Epithelial cell of proximal tubule (primary cell): ENCODE data around the gene DLGAP4. TPM values are rescaled to one million over a fixed set of nuclear protein-coding genes. Genes with fewer than 3 reads are reported as not detected.

Source experiments
- DNase-seq: peaks from one replicate; pipeline ENCODE4 v3.0.0-alpha.2; 2011; ENCODE audit warnings: low read depth
- H3K4me3 ChIP-seq: 2 replicates; pipeline ENCODE4 v1.5.1; 2011; ENCODE audit warnings: low read depth, mild to moderate bottlenecking, low read length
- CTCF ChIP-seq: conservative IDR thresholded peaks from 2 replicates; pipeline ENCODE4 v1.5.1; 2012; ENCODE audit warnings: low read depth, mild to moderate bottlenecking, low read length
- total RNA-seq: library from RNA; depleted of rRNA; stranded (reverse); fragments of >200 nt; gene quantifications from 2 replicates; pipeline ENCODE4 v1.2.3, GENCODE V29; 2015

DLGAP4 gene
- total RNA-seq, 1 donor from 2014 or later: 41.4 TPM

GRCh38 chr20:36335206-36335870, 29.2 kb downstream of the DLGAP4 start:
- TF ChIP-seq CTCF: no peak
- H3K4me3 ChIP-seq: no peak overlapping the region
- no peak for DNase-seq

- DNase-seq: no peak
- no peak overlapping the region for H3K4me3 ChIP-seq
These were observed 30.1 kb downstream of the DLGAP4 start for GRCh38 chr20:36336204-36336603.

GRCh38 chr20:36336954-36337704, 31.0 kb downstream of the DLGAP4 start:
- DNase-seq: no peak
- TF ChIP-seq CTCF: no peak
- no peak overlapping the region for H3K4me3 ChIP-seq

More at GRCh38 chr20:36336204-36336603, 30.1 kb downstream of the DLGAP4 start:
- no peak for TF ChIP-seq CTCF

GRCh38 chr20:36337886-36338285, 31.7 kb downstream of the DLGAP4 start:
- no peak overlapping the region for H3K4me3 ChIP-seq
- no peak for TF ChIP-seq CTCF
- no peak for DNase-seq

GRCh38 chr20:36339646-36340592, 33.8 kb downstream of the DLGAP4 start:
- DNase-seq: no peak
- no peak overlapping the region for H3K4me3 ChIP-seq
- no peak for TF ChIP-seq CTCF

GRCh38 chr20:36340593-36340990, 34.5 kb downstream of the DLGAP4 start:
- no peak for TF ChIP-seq CTCF
- H3K4me3 ChIP-seq: no peak overlapping the region
- DNase-seq: no peak
